Stimulated activated naive CD4-positive, alpha-beta T cell treated with Interleukin-2 at 50 U/mL for 16 hours (primary cell): ENCODE results near the gene PDXDC1.
"Not testable (repeated sequence)": the region's sequence is repeated elsewhere in the genome, so short reads cannot be mapped to it uniquely, and the experiment has no call there.

Experiments used
- DNase-seq: peaks from one replicate; lab custom pipeline; 2025; lab: John Stamatoyannopoulos, UW

PDXDC1 gene

GRCh38 chr16:15035163-15035729, 60.4 kb downstream of the PDXDC1 start:
- DNase-seq = no peak

DNA sequence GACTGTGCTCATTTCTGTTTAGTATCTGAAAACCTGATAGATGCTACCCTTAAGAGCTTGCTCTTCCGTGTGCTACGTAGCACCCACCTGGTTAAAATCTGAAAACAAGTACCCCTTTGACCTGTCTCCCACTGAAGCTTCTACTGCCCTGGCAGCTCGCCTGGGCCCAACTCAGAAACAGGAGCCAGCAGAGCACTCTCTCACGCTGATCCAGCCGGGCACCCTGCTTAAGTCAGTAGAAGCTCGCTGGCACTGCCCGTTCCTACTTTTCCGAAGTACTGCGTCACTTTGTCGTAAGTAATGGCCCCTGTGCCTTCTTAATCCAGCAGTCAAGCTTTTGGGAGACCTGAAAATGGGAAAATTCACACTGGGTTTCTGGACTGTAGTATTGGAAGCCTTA, 62.2 kb downstream of the PDXDC1 start:
- DNase-seq = no peak

GRCh38 chr16:15037745-15038144, 62.9 kb downstream of the PDXDC1 start:
- DNase-seq = no peak

DNA sequence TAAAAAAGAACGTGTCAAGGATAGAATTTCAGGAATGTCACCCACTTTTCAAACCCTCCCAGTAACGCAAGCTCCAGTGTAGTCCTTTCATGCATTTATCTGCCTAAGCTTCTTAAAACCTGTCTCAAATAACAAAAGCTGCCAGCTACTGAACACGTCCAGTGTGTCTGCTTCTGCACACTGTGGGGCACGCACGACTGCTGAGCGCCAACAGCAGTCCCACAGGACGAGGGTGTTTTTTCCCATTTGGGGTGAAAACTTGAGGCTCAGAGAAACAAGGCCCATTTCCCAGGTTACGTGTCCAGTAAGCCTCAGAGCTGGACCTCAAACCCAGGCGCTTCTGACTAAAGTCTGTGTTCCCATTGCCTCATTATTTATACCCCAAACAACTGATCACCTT, 63.9 kb downstream of the PDXDC1 start:
- no peak for DNase-seq

- DNase-seq = no peak
Measured at GRCh38 chr16:15041271-15042004, 66.6 kb downstream of the PDXDC1 start.

DNA sequence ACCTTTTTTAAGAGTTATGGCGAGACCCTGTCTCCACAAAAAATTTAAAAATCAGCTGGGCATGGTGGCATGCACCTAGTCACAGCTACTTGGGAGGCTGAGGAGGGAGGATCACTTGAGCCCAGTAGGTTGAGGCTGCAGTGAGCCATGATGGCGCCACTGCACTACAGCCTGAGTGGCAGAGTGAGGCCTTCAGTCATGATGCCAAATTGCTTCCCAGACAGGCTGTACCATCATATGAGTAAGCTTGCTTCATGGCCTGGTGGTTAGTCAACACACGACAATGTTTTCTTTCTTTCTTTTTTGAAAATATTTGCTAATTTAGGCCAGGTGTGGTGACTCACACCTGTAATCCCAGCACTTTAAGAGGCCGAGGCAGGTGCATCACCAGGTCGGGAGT, 68.5 kb downstream of the PDXDC1 start:
- DNase-seq = no peak

- no peak for DNase-seq
Measured at GRCh38 chr16:15044286-15044685, 69.5 kb downstream of the PDXDC1 start.

GRCh38 chr16:15045270-15045669, 70.4 kb downstream of the PDXDC1 start:
- not testable (repeated sequence) for DNase-seq

- DNase-seq = no peak
Measured at GRCh38 chr16:15046692-15047376, 72.0 kb downstream of the PDXDC1 start.

- DNase-seq = no peak
Measured at GRCh38 chr16:15049581-15050180, 74.9 kb downstream of the PDXDC1 start.

DNA sequence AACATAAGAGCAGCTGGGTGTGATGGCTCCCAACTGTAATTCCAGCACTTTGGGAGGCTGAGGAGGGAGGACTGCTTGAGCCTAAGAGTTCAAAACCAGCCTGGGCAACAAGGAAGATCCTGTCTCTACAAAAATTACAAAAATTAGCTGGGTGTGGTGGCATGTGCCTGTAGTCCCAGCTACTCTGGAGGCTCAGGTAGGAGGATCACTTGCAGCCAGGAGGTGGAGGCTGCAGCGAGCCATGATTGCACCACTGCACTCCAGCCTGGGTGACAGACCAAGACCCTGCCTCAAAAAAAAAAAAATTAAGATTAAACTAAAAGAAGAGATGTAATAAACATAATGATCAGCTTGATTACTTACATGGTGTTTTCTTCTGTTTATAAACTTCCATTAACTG, 75.6 kb downstream of the PDXDC1 start:
- not testable (repeated sequence) for DNase-seq

GRCh38 chr16:15051387-15051951, 76.6 kb downstream of the PDXDC1 start:
- DNase-seq = no peak

DNA sequence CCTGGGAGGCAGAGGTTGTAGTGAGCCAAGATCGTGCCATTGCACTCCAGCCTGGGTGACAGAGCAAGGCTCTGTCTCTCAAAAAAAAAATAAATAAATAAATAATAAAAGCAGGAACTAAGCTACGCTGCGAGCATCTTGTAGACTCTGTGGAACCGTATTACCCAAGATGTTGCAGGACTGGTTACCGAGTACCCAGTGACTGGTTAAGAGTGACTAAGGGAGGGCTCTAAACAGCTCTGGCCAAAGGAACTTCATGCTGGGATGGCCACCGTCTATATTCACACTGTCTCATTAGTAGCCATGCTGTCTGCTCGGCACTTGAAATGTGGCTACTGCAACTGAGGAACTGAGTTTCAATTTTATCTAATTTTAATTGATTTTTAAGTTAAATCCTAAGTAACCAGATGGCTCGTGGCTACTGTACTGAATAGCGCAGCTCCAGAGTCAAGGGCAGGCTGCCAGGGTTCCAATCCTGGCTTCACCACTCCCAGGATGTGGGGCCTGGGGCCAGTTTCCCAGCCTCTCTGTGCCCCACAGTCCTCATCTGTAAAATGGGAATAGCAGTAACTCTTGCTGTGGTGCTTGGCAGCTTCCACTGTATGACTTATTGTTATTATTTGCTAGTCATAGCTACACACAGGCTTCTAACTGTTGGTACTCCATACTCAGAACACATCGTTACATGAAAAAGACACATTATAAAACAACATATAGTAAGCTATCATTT, 78.1 kb downstream of the PDXDC1 start:
- DNase-seq = no peak

DNA sequence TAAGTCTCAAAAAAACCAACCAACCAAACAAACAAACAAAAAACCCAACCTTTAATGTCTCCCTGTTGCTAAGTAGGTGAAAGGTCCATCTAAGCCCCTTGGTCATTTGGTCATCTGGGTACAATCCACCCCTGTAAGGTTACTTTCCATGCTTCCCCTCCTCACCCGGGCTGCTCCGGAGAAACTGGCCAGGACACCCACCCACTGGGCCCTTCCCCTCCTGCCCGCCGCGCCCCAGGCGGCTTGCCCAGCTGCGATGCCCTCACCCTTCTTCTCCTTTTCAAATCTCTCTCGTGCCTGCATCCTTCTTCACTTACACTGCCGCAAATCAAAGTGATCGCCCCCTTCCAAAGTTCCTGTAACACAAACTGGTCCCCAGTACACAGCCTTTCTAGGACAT, 79.1 kb downstream of the PDXDC1 start:
- no peak for DNase-seq

DNA sequence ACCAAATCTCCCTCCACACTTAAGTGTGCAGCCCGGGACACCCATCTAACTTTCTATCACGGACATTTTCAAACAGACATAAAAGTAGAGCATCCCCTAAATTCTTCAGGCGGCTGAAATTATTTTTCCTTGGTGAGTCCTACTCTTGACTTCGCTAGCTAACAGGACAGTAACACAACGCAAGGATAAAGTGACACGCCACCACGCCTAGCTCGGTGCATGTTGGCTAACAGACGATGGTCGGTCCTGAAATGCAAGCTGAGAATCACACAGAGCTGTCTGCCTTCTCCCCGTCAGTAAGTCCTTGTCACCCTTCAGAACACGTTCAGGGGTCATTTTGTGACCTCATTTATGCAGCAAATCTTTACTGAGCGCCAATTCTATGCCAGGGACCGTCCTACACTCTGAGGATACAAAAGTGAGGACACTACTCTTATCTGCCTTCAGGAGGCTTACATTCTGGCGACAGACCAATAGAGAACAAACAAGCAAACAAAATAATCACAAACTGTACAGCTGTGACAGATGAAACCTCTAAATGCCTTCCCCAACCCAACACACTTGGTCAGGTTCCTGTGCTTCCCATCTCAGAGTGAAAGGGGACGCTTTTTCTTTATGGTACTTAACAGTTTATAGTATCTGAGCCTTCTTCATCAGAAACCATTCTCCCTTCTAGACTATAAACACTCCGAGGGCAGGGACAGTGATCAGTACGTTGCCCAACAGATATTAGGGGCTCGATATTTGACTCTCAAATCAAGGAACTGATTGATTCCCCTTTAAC, 79.7 kb downstream of the PDXDC1 start:
- no peak for DNase-seq

DNA sequence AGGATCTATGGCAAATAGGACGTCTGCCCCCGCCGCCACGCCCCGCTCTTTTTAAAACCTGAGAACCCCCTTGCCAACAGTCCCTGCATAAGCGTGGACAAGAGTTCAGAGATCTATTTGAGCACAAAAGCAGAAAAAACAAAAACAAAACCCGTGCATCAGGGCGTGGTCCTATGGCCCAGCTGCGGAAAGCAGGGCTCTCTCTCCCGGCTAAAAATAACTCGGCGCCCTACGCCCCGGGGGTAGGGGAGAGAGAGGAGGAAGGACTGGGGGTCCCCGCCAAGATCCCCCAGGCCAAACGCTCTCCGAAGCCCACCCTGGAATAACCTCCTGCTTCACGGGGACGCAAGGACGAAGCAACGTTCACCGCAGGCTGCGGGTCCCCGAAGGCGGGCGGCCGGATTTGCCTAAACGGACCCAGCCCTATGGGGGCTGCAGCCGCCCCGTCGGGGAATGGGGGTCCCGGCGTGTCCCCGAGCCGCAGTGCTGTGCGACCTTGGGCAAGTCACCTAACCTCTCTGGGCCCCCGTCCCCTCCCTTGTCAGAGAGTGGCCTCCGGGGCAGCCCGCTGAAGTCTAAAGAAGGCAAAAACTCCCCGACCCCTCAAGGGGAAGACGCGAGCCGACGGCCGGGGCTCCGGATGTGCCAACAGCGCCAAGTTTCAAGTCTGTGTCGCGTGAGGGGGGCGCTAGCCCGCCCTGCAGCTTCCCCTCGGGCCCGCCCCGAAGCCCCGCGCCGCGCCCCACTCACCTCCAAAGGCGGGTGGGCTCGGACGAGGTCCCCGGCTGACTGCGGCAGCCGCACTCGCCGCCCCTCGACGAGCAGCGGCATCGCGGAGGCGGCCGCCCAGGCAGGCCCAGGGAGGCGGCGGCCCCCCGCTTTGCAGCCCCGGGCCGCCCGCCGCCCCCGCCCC, 80.6 kb downstream of the PDXDC1 start:
- DNase-seq = peak; percentile 78

DNA sequence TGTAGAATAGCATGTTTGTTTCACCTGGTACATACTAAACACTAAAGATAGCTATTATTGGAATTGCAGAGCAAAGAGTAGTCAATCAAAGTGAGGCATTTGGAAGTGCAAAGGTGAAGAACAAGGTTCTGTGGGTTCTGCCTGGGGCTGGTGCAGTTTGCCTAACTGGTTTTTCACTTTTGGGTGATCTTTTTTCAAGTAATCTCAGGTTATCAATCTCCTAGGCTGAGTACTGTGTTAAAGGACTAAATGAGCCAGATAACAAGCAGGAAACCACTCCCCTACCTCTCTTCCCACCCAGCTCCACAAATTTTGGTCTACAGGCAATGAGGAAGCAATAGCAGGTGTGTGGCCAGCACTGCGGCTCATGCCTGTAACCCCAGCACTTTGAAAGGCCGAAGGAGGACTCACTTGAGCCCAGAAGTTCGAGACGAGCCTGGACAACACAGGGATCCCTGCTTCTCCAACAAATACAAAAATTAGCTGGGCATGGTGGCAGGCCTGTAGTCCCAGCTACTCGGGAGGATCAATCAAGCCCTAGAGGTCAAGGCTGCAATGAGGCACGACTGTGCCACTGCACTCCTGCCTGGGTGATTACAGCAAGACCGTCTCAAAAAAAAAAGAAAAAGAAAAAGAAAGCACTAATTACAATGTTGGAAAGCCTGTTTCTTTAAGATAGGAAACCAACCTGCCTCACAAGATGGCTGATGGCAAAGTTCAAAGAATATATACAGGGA, 83.0 kb downstream of the PDXDC1 start:
- DNase-seq = no peak

- DNase-seq = no peak
Measured at GRCh38 chr16:15059324-15059723, 84.5 kb downstream of the PDXDC1 start.

GRCh38 chr16:15062085-15062810, 87.4 kb downstream of the PDXDC1 start:
- DNase-seq = not testable (repeated sequence)
